GM12878 (cell line): ENCODE measurements around the gene NUP85.

Source experiments
- BCL11A ChIP-seq: IDR thresholded peaks from 2 replicates; pipeline ENCODE4 v1.6.1; 2011; ENCODE audit warnings: low read depth, low read length
- CTCF ChIP-seq, 3 experiments: IDR thresholded peaks in 2 of 3; conservative IDR thresholded peaks in 1 of 3; 2 replicates each; pipeline ENCODE4 v1.5.1; 2011; ENCODE audit warnings: low read depth in 3 of 3, low read length in 3 of 3, mild to moderate bottlenecking in 3 of 3, control low read depth in 2 of 3, moderate library complexity in 2 of 3, inconsistent platforms in 1 of 3, mixed read lengths in 1 of 3; ENCODE audit not compliant: control insufficient read depth in 2 of 3, insufficient read depth in 1 of 3; ENCODE audit errors: extremely low read depth in 1 of 3
- KDM1A ChIP-seq: fragments of 200-600 bp; sonication (generic); IDR thresholded peaks from 2 replicates; pipeline ENCODE4 v1.6.1; 2016; ENCODE audit warnings: borderline replicate concordance
- POLR2AphosphoS5 ChIP-seq: IDR thresholded peaks from 2 replicates; pipeline ENCODE4 v1.6.1; 2011; ENCODE audit warnings: mild to moderate bottlenecking, low read length, inconsistent platforms
- REST ChIP-seq: IDR thresholded peaks from 2 replicates; pipeline ENCODE4 v1.6.1; 2012; ENCODE audit warnings: mild to moderate bottlenecking, low read depth, low read length
- SMC3 ChIP-seq: IDR thresholded peaks from 2 replicates; pipeline ENCODE4 v1.6.1; 2011; ENCODE audit warnings: low read length, improper control_type of control experiment, borderline replicate concordance
- TAF1 ChIP-seq: IDR thresholded peaks from 2 replicates; pipeline ENCODE4 v1.6.1; 2011; ENCODE audit warnings: mild to moderate bottlenecking, low read depth, low read length, borderline replicate concordance
- ZBED1 ChIP-seq: IDR thresholded peaks from 2 replicates; pipeline ENCODE4 v1.6.1; 2016; ENCODE audit warnings: borderline replicate concordance
- ZNF384 ChIP-seq: IDR thresholded peaks from 2 replicates; pipeline ENCODE4 v1.6.1; 2012; ENCODE audit warnings: low read depth, mild to moderate bottlenecking, low read length, improper control_type of control experiment, borderline replicate concordance
- TF ChIP-seq, protein P1 (sequence below): IDR thresholded peaks from 2 replicates; pipeline ENCODE4 v1.6.1; 2011; ENCODE audit warnings: low read depth, mild to moderate bottlenecking, low read length, moderate library complexity, borderline replicate concordance; ENCODE audit errors: extremely low read depth

DNA sequence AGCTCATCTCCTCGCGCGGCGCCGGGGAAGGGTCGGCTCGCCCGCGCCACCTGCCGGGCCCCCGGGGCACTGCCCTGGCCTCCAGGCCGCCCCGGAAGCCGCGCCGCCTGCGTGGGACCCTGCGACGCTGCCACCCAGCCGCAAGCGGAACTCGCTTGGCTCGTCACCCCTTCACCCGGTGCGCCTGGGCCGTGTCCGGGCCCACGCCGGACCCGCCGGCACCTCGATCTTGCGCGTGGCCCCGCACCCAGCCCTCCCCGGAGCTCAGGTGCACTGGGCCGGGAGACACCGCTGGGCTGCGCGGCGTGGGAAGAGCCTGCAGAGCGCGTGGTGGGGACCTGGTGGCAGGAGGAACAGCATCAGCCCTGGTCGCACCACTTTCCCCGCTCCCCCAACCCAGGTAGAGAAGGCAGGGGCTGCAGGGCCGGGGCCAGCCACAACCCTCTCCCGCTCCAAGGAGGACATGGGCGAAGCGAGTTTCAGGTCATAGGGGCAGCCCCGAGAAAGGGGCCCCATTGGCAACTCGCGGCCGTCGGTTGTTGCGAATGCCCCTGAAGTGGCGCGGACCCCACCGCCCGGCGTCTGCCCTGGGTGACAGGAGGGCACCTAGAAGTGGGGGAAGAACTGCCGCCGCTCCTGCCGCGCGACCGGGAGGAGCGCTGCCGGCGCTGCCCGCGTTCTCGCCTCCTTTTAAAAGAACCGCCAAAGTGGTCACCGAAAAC is 65.9 kb downstream of the NUP85 start:
- TF ChIP-seq TAF1, result peak; percentile 9; the same call in 1 of the 2 replicates
- TF ChIP-seq CTCF (IDR thresholded peaks at IDR 0.05 in 2 of 3, conservative IDR thresholded peaks at IDR 0.05 in 1 of 3; ENCODE audit: control insufficient read depth in 2 of 3, extremely low read depth in 1 of 3, insufficient read depth in 1 of 3, low read depth in 3 of 3, low read length in 3 of 3), result peak; percentile 66 to 87 (median 79); a peak in 4 of 6 replicates
- no peak for TF ChIP-seq POLR2AphosphoS5
- TF ChIP-seq SMC3, result no peak; the same call in 1 of the 2 replicates
- no peak for TF ChIP-seq BCL11A
- TF ChIP-seq ZNF384, result no peak
- TF ChIP-seq, protein P1, sequence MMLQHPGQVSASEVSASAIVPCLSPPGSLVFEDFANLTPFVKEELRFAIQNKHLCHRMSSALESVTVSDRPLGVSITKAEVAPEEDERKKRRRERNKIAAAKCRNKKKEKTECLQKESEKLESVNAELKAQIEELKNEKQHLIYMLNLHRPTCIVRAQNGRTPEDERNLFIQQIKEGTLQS, result peak; percentile 76
- no peak for TF ChIP-seq REST
- TF ChIP-seq ZBED1, result no peak; the same call in 1 of the 2 replicates
- no peak for TF ChIP-seq KDM1A
